ENCODE results near the gene SEPTIN8. TPM values are rescaled to one million over a fixed set of nuclear protein-coding genes. Genes with fewer than 3 reads are reported as not detected.

SEPTIN8 gene
- total RNA-seq, 1 donor from 2014 or later: 27.2 TPM

GRCh38 chr5:132742626-132743025 is 34.4 kb downstream of the SEPTIN8 start:
- intact Hi-C loops (cut with micrococcal nuclease): loop anchor here (10.0 kb wide), 1 partner anchor 72 kb away; the partner anchor contains the start of gene SOWAHA
- H3K27me3 ChIP-seq (ENCODE audit: low read depth): peaks cover 52% of the 10 kb centered on the region

GRCh38 chr5:132742158-132742557 is 34.9 kb downstream of the SEPTIN8 start:
- Histone ChIP-seq H3K36me3 (no peaks in the 10 kb centered on the region), H3K4me3 (no peak overlapping the region), H3K27ac (replicated peaks) (no peak overlapping the region), H3K9me3 (replicated peaks) (no peaks in the 10 kb centered on the region), H3K4me1 (peaks cover 12% of the 10 kb centered on the region), H3K27me3 (ENCODE audit: low read depth) (peaks cover 47% of the 10 kb centered on the region)
- intact Hi-C loops (cut with micrococcal nuclease): loop anchor here (10.0 kb wide), 1 partner anchor 73 kb away; the partner anchor contains the start of gene SOWAHA
- no peak for TF ChIP-seq CTCF (IDR thresholded peaks at IDR 0.05; ENCODE audit: borderline replicate concordance)
- no peak for DNase-seq

More at GRCh38 chr5:132742626-132743025, 34.4 kb downstream of the SEPTIN8 start:
- H3K9me3 ChIP-seq (replicated peaks): no peaks in the 10 kb centered on the region
- H3K4me3 ChIP-seq: no peak overlapping the region
- peaks cover 13% of the 10 kb centered on the region for H3K4me1 ChIP-seq
- no peak for DNase-seq
- H3K36me3 ChIP-seq: no peaks in the 10 kb centered on the region
- TF ChIP-seq CTCF (IDR thresholded peaks at IDR 0.05; ENCODE audit: borderline replicate concordance): no peak
- no peak overlapping the region for H3K27ac ChIP-seq (replicated peaks)

- Histone ChIP-seq H3K36me3 (no peaks in the 10 kb centered on the region), H3K4me1 (peaks cover 20% of the 10 kb centered on the region), H3K9me3 (replicated peaks) (no peaks in the 10 kb centered on the region), H3K27me3 (ENCODE audit: low read depth) (peaks cover 26% of the 10 kb centered on the region), H3K4me3 (no peak overlapping the region), H3K27ac (replicated peaks) (no peak overlapping the region)
- no peak for TF ChIP-seq CTCF (IDR thresholded peaks at IDR 0.05; ENCODE audit: borderline replicate concordance)
- intact Hi-C loops (cut with micrococcal nuclease): no loop called here
- no peak for DNase-seq
Measured at GRCh38 chr5:132739232-132739631, 37.8 kb downstream of the SEPTIN8 start.

- peaks cover 20% of the 10 kb centered on the region for H3K4me1 ChIP-seq
- H3K4me3 ChIP-seq: peak overlapping the region; percentile 92
- H3K36me3 ChIP-seq: no peaks in the 10 kb centered on the region
- intact Hi-C loops (cut with micrococcal nuclease): no loop called here
- peaks cover 18% of the 10 kb centered on the region for H3K27me3 ChIP-seq (ENCODE audit: low read depth)
- no peaks in the 10 kb centered on the region for H3K9me3 ChIP-seq (replicated peaks)
- H3K27ac ChIP-seq (replicated peaks): peak overlapping the region; percentile 79
- no peak for TF ChIP-seq CTCF (IDR thresholded peaks at IDR 0.05; ENCODE audit: borderline replicate concordance)
- DNase-seq: no peak
Measured at GRCh38 chr5:132737982-132738681, 38.9 kb downstream of the SEPTIN8 start.

GRCh38 chr5:132736853-132737833 is 39.9 kb downstream of the SEPTIN8 start, which contains the start of gene KIF3A:
Gene KIF3A, minus strand, starts transcription at chr5:132737546. Its CDS starts 127 bp downstream, at chr5:132737419.
- DNase-seq: peak; percentile 97
- intact Hi-C loops (cut with micrococcal nuclease): no loop called here

More at GRCh38 chr5:132736853-132737833, 39.9 kb downstream of the SEPTIN8 start, which contains the start of gene KIF3A:
- Histone ChIP-seq H3K27ac (replicated peaks) (peak within 1 kb of the TSS; percentile 79), H3K27me3 (ENCODE audit: low read depth) (peaks cover 10% of the 10 kb centered on the region), H3K4me3 (peak within 1 kb of the TSS; percentile 92), H3K4me1 (peaks cover 20% of the 10 kb centered on the region), H3K36me3 (no peaks in the 10 kb centered on the region), H3K9me3 (replicated peaks) (no peaks in the 10 kb centered on the region)
- TF ChIP-seq CTCF (IDR thresholded peaks at IDR 0.05; ENCODE audit: borderline replicate concordance): peak; percentile 52
